HUES6 (cell line): ENCODE data around the gene EIF4E2.

Experiments used
- H3K27ac ChIP-seq: 2 replicates; pipeline ENCODE4 v1.7.0; 2013; ENCODE audit warnings: low read depth, mild to moderate bottlenecking, low read length, inconsistent platforms
- H3K27me3 ChIP-seq: 2 replicates; pipeline ENCODE4 v1.6.1; 2013; ENCODE audit warnings: low read length; ENCODE audit not compliant: control insufficient read depth, insufficient read depth
- H3K36me3 ChIP-seq: 2 replicates; pipeline ENCODE4 v1.6.1; 2013; ENCODE audit warnings: low read length; ENCODE audit not compliant: control insufficient read depth, insufficient read depth
- H3K4me1 ChIP-seq: 2 replicates; pipeline ENCODE4 v1.6.1; 2013; ENCODE audit warnings: low read length; ENCODE audit not compliant: control insufficient read depth, insufficient read depth
- H3K4me3 ChIP-seq: 2 replicates; pipeline ENCODE4 v1.5.1; 2013; ENCODE audit warnings: low read depth, low read length
- H3K9ac ChIP-seq: one replicate; pipeline ENCODE4 v1.6.1; 2013; ENCODE audit warnings: mild to moderate bottlenecking, low read length
- H3K9me3 ChIP-seq: 2 replicates; pipeline ENCODE4 v1.6.1; 2013; ENCODE audit warnings: low read depth, low read length; ENCODE audit not compliant: control insufficient read depth, insufficient read depth

EIF4E2 gene

GRCh38 chr2:232539298-232540231, 10.9 kb upstream of the EIF4E2 start, which contains the start of gene CHRNG:
CHRNG (plus strand) TSS chr2:232539692; CDS start chr2:232539748, 56 bp downstream.
- Histone ChIP-seq H3K4me3 (no peak within 1 kb of the TSS), H3K36me3 (no peaks in the 10 kb centered on the region), H3K4me1 (peaks cover 23% of the 10 kb centered on the region), H3K9me3 (peaks cover 8% of the 10 kb centered on the region), H3K9ac (no peak within 1 kb of the TSS), H3K27me3 (no peaks in the 10 kb centered on the region), H3K27ac (no peak within 1 kb of the TSS)

- no peaks in the 10 kb centered on the region; the same call in 1 of the 2 replicates for H3K36me3 ChIP-seq
- no peak overlapping the region for H3K9ac ChIP-seq
- no peaks in the 10 kb centered on the region for H3K27me3 ChIP-seq
- peaks cover 23% of the 10 kb centered on the region for H3K4me1 ChIP-seq
- no peak overlapping the region for H3K27ac ChIP-seq
- H3K9me3 ChIP-seq, result peaks cover 8% of the 10 kb centered on the region
- H3K4me3 ChIP-seq, result no peak overlapping the region
These were observed 9.9 kb upstream of the EIF4E2 start for GRCh38 chr2:232540441-232541041.

GRCh38 chr2:232541195-232541960, 9.1 kb upstream of the EIF4E2 start:
- H3K4me1 ChIP-seq, result peaks cover 23% of the 10 kb centered on the region
- H3K9ac ChIP-seq, result no peak overlapping the region
- H3K4me3 ChIP-seq, result no peak overlapping the region
- H3K9me3 ChIP-seq, result peaks cover 3% of the 10 kb centered on the region
- H3K27me3 ChIP-seq, result no peaks in the 10 kb centered on the region
- H3K36me3 ChIP-seq, result no peaks in the 10 kb centered on the region; the same call in 1 of the 2 replicates
- no peak overlapping the region for H3K27ac ChIP-seq

- H3K9me3 ChIP-seq, result no peaks in the 10 kb centered on the region
- peaks cover 6% of the 10 kb centered on the region; the same call in 1 of the 2 replicates for H3K36me3 ChIP-seq
- H3K4me3 ChIP-seq, result no peak overlapping the region
- H3K9ac ChIP-seq, result no peak overlapping the region
- peaks cover 23% of the 10 kb centered on the region for H3K4me1 ChIP-seq
- no peak overlapping the region for H3K27ac ChIP-seq
- no peaks in the 10 kb centered on the region for H3K27me3 ChIP-seq
These were observed 8.4 kb upstream of the EIF4E2 start for GRCh38 chr2:232541961-232542714.

GRCh38 chr2:232542715-232543467, 7.6 kb upstream of the EIF4E2 start:
- H3K27ac ChIP-seq, result no peak overlapping the region
- peaks cover 23% of the 10 kb centered on the region for H3K4me1 ChIP-seq
- H3K36me3 ChIP-seq, result peaks cover 13% of the 10 kb centered on the region
- no peaks in the 10 kb centered on the region for H3K9me3 ChIP-seq
- H3K4me3 ChIP-seq, result no peak overlapping the region
- no peak overlapping the region for H3K9ac ChIP-seq
- H3K27me3 ChIP-seq, result no peaks in the 10 kb centered on the region

GRCh38 chr2:232543491-232543890, 7.0 kb upstream of the EIF4E2 start:
- no peak overlapping the region for H3K27ac ChIP-seq
- H3K9me3 ChIP-seq, result peaks cover 2% of the 10 kb centered on the region; the same call in 1 of the 2 replicates
- H3K36me3 ChIP-seq, result peaks cover 13% of the 10 kb centered on the region
- H3K9ac ChIP-seq, result no peak overlapping the region
- no peaks in the 10 kb centered on the region for H3K27me3 ChIP-seq
- H3K4me3 ChIP-seq, result no peak overlapping the region
- H3K4me1 ChIP-seq, result peaks cover 20% of the 10 kb centered on the region

- peaks cover 4% of the 10 kb centered on the region; the same call in 1 of the 2 replicates for H3K9me3 ChIP-seq
These were observed 6.4 kb upstream of the EIF4E2 start for GRCh38 chr2:232543928-232544631.

GRCh38 chr2:232544674-232545073, 5.8 kb upstream of the EIF4E2 start:
- Histone ChIP-seq H3K9me3 (peaks cover 8% of the 10 kb centered on the region; the same call in 1 of the 2 replicates), H3K4me1 (peaks cover 8% of the 10 kb centered on the region), H3K9ac (no peak overlapping the region), H3K27ac (no peak overlapping the region), H3K36me3 (peaks cover 13% of the 10 kb centered on the region), H3K4me3 (no peak overlapping the region), H3K27me3 (no peaks in the 10 kb centered on the region)

More at GRCh38 chr2:232543928-232544631, 6.4 kb upstream of the EIF4E2 start:
- Histone ChIP-seq H3K9ac (no peak overlapping the region), H3K4me1 (peaks cover 14% of the 10 kb centered on the region), H3K36me3 (peaks cover 13% of the 10 kb centered on the region), H3K27me3 (no peaks in the 10 kb centered on the region), H3K27ac (no peak overlapping the region), H3K4me3 (no peak overlapping the region)

- no peaks in the 10 kb centered on the region for H3K4me1 ChIP-seq
These were observed 4.7 kb upstream of the EIF4E2 start for GRCh38 chr2:232545511-232546375.

More at GRCh38 chr2:232545511-232546375, 4.7 kb upstream of the EIF4E2 start:
- H3K9me3 ChIP-seq, result peaks cover 8% of the 10 kb centered on the region; the same call in 1 of the 2 replicates
- no peaks in the 10 kb centered on the region for H3K27me3 ChIP-seq
- H3K9ac ChIP-seq, result no peak overlapping the region
- H3K27ac ChIP-seq, result no peak overlapping the region
- H3K36me3 ChIP-seq, result peaks cover 13% of the 10 kb centered on the region
- H3K4me3 ChIP-seq, result no peak overlapping the region
